Urinary bladder (tissue), 4 donors: ENCODE measurements around the gene SIRT2. TPM values are rescaled to one million over a fixed set of nuclear protein-coding genes. Genes with fewer than 3 reads are reported as not detected.
A peak's percentile ranks its signal among the peaks of the same experiment; 100 is the strongest.
"Not testable (repeated sequence)": the region's sequence is repeated elsewhere in the genome, so short reads cannot be mapped to it uniquely, and the experiment has no call there.

Experiments used
- DNase-seq: peaks from one replicate; pipeline ENCODE4 v3.0.0-alpha.2; 2015; ENCODE audit errors: extremely low spot score
- H3K27ac ChIP-seq: one replicate; pipeline ENCODE4 v1.5.1; 2013; ENCODE audit warnings: low read depth, mild to moderate bottlenecking, moderate library complexity
- H3K36me3 ChIP-seq: one replicate; pipeline ENCODE4 v1.6.1; 2013; ENCODE audit warnings: mild to moderate bottlenecking, moderate library complexity; ENCODE audit not compliant: insufficient read depth
- H3K4me1 ChIP-seq: one replicate; pipeline ENCODE4 v1.6.1; 2013; ENCODE audit warnings: mild to moderate bottlenecking, moderate library complexity; ENCODE audit not compliant: insufficient read depth
- H3K4me3 ChIP-seq: one replicate; pipeline ENCODE4 v1.5.1; 2013; ENCODE audit warnings: low read depth, low read length
- WGBS: extraction: QIAGEN DNeasy Blood & Tissue Kit; methylation state at CpG from one replicate; pipeline ENCODE4 v1.1.7; 2013; 5-methylcytosine and 5-hydroxymethylcytosine counted together
- polyA plus RNA-seq: library from polyadenylated mRNA; stranded (reverse); fragments of 200-250 nt; gene quantifications from one replicate; pipeline ENCODE4 v1.2.3, GENCODE V29; 2013
- total RNA-seq: library from RNA; depleted of rRNA; stranded (reverse); fragments of >200 nt; gene quantifications from one replicate; pipeline ENCODE4 v1.2.3, GENCODE V29; 2014
- donor health status: healthy with polysubstance abuse.
- donor health status: healthy.

The SIRT2 gene
- total RNA-seq: 39.8 TPM
- polyA plus RNA-seq: 67.6 TPM

- peak within 1 kb of the TSS; percentile 80 for H3K4me3 ChIP-seq
Observed at GRCh38 chr19:38899447-38900201, at the start of gene SIRT2, which contains the start of gene NFKBIB. Gene SIRT2 (minus strand): TSS chr19:38899618. CDS start chr19:38899521, 97 bp downstream. Gene NFKBIB (plus strand): TSS chr19:38899969. CDS start chr19:38900033, 64 bp downstream.

GRCh38 chr19:38946229-38947010 lies 47.0 kb upstream of the SIRT2 start:
- no peaks in the 10 kb centered on the region for H3K36me3 ChIP-seq
- WGBS: 90% methylated on average over 11 of the region's 11 CpGs
- H3K4me3 ChIP-seq: no peak overlapping the region
- peaks cover 2% of the 10 kb centered on the region for H3K4me1 ChIP-seq
- no peak overlapping the region for H3K27ac ChIP-seq
- DNase-seq: no peak

More at GRCh38 chr19:38899447-38900201, at the start of gene SIRT2, which contains the start of gene NFKBIB:
- WGBS: under 1% methylated on average over 64 of the region's 64 CpGs
- DNase-seq: peak; percentile 100
- Histone ChIP-seq H3K36me3 (no peaks in the 10 kb centered on the region), H3K4me1 (peaks cover 2% of the 10 kb centered on the region), H3K27ac (peak within 1 kb of the TSS; percentile 82)

- DNase-seq: no peak
- H3K4me3 ChIP-seq: no peak overlapping the region
- H3K36me3 ChIP-seq: no peaks in the 10 kb centered on the region
- 92% methylated on average over 3 of the region's 3 CpGs for WGBS
- no peak overlapping the region for H3K27ac ChIP-seq
- peaks cover 2% of the 10 kb centered on the region for H3K4me1 ChIP-seq
Observed at GRCh38 chr19:38945562-38946228, 46.3 kb upstream of the SIRT2 start.

- Histone ChIP-seq H3K4me1 (peaks cover 2% of the 10 kb centered on the region), H3K27ac (no peak overlapping the region), H3K36me3 (no peaks in the 10 kb centered on the region), H3K4me3 (no peak overlapping the region)
- WGBS: 84% methylated on average over 12 of the region's 12 CpGs
- DNase-seq: no peak
Observed at GRCh38 chr19:38944981-38945506, 45.6 kb upstream of the SIRT2 start.

GRCh38 chr19:38942471-38943181 lies 43.2 kb upstream of the SIRT2 start:
- no peaks in the 10 kb centered on the region for H3K4me1 ChIP-seq
- 86% methylated on average over 20 of the region's 20 CpGs for WGBS
- H3K4me3 ChIP-seq: no peak overlapping the region
- no peaks in the 10 kb centered on the region for H3K36me3 ChIP-seq
- H3K27ac ChIP-seq: no peak overlapping the region
- no peak for DNase-seq

GRCh38 chr19:38941979-38942378 lies 42.6 kb upstream of the SIRT2 start:
- no peak overlapping the region for H3K27ac ChIP-seq
- no peaks in the 10 kb centered on the region for H3K36me3 ChIP-seq
- 75% methylated on average over 2 of the region's 2 CpGs for WGBS
- no peaks in the 10 kb centered on the region for H3K4me1 ChIP-seq
- DNase-seq: no peak
- no peak overlapping the region for H3K4me3 ChIP-seq

- not testable (repeated sequence) for H3K4me3 ChIP-seq, H3K4me1 ChIP-seq, DNase-seq, H3K36me3 ChIP-seq, H3K27ac ChIP-seq
- 79% methylated on average over 5 of the region's 5 CpGs for WGBS
Observed at GRCh38 chr19:38941466-38941865, 42.0 kb upstream of the SIRT2 start.

- Histone ChIP-seq H3K36me3 (no peaks in the 10 kb centered on the region), H3K4me3 (no peak overlapping the region), H3K27ac (no peak overlapping the region), H3K4me1 (no peaks in the 10 kb centered on the region)
- DNase-seq: no peak
- WGBS: 44% methylated on average over 5 of the region's 5 CpGs
Observed at GRCh38 chr19:38939957-38940356, 40.5 kb upstream of the SIRT2 start.

GRCh38 chr19:38933544-38933943 lies 34.1 kb upstream of the SIRT2 start:
- no peak for DNase-seq
- 85% methylated on average over 4 of the region's 4 CpGs for WGBS
- H3K27ac ChIP-seq: no peak overlapping the region
- H3K4me1 ChIP-seq: no peaks in the 10 kb centered on the region
- peaks cover 4% of the 10 kb centered on the region for H3K36me3 ChIP-seq
- no peak overlapping the region for H3K4me3 ChIP-seq

- no peak for DNase-seq
- 90% methylated on average over 29 of the region's 29 CpGs for WGBS
- H3K36me3 ChIP-seq: peaks cover 4% of the 10 kb centered on the region
- H3K4me3 ChIP-seq: no peak overlapping the region
- no peak overlapping the region for H3K27ac ChIP-seq
- no peaks in the 10 kb centered on the region for H3K4me1 ChIP-seq
Observed at GRCh38 chr19:38932425-38933179, 33.2 kb upstream of the SIRT2 start.

GRCh38 chr19:38931521-38931793 lies 32.0 kb upstream of the SIRT2 start:
- peaks cover 4% of the 10 kb centered on the region for H3K36me3 ChIP-seq
- peak overlapping the region; percentile 78 for H3K4me3 ChIP-seq
- H3K27ac ChIP-seq: no peak overlapping the region
- no peaks in the 10 kb centered on the region for H3K4me1 ChIP-seq
- no peak for DNase-seq
- WGBS: 25% methylated on average over 8 of the region's 8 CpGs

- under 1% methylated on average over 40 of the region's 40 CpGs for WGBS
- DNase-seq: peak; percentile 99
Observed at GRCh38 chr19:38930776-38931520, 31.5 kb upstream of the SIRT2 start, which contains the start of gene MRPS12. Gene MRPS12 (plus strand): TSS chr19:38930944. CDS start chr19:38931295, 351 bp downstream.

More at GRCh38 chr19:38930776-38931520, 31.5 kb upstream of the SIRT2 start, which contains the start of gene MRPS12:
- Histone ChIP-seq H3K27ac (peak within 1 kb of the TSS; percentile 77), H3K4me3 (peak within 1 kb of the TSS; percentile 78), H3K36me3 (peaks cover 4% of the 10 kb centered on the region), H3K4me1 (no peaks in the 10 kb centered on the region)
